ENCODE results near the gene LETMD1.

The LETMD1 gene, protein sequence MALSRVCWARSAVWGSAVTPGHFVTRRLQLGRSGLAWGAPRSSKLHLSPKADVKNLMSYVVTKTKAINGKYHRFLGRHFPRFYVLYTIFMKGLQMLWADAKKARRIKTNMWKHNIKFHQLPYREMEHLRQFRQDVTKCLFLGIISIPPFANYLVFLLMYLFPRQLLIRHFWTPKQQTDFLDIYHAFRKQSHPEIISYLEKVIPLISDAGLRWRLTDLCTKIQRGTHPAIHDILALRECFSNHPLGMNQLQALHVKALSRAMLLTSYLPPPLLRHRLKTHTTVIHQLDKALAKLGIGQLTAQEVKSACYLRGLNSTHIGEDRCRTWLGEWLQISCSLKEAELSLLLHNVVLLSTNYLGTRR

DNA sequence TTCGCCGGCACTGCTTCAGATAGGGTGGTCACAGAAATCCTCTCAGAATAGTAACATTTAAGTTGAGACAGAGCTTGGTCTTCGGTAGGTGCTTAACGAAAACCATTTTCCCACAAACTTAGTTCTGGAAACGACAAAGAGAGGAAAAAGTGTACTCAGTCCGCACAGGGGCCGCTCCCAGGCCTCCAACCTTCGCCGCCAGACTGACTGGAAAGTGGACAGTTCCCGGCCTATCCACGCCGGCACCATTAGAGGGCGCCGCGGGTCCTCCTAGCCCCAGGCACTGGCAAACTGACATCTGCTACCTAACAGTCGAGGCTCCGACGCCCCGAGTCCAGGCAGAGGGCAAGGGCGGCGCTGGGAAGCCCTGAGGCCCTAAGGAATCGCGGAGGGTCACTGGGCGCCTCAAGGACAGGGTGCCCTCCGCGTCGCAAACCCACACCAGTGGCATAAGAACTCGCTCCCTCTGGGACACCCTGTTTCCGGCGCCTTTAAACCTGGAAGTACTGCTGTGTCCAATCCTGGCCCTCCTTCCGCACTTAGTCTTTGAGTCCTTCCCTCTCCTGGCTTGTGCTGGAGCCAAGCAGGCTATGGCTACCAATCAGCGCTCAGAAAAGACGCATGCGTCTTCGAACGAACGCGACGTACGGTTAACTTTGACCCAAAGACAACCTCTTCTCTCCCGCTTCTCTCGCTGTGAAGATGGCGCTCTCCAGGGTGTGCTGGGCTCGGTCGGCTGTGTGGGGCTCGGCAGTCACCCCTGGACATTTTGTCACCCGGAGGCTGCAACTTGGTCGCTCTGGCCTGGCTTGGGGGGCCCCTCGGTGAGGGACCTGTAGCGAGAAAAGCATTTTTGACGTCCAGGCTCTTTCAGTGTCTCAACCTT lies at the start of gene LETMD1:
Gene LETMD1, plus strand, starts transcription at position 673 of the 886 bp plus-strand sequence. Its CDS starts 30 bp downstream, at position 703.
- FAIRE-seq (peak; percentile 11), DNase-seq (ENCODE audit: insufficient read length, low spot score) (peak; percentile 91)
- TF ChIP-seq, protein P1, sequence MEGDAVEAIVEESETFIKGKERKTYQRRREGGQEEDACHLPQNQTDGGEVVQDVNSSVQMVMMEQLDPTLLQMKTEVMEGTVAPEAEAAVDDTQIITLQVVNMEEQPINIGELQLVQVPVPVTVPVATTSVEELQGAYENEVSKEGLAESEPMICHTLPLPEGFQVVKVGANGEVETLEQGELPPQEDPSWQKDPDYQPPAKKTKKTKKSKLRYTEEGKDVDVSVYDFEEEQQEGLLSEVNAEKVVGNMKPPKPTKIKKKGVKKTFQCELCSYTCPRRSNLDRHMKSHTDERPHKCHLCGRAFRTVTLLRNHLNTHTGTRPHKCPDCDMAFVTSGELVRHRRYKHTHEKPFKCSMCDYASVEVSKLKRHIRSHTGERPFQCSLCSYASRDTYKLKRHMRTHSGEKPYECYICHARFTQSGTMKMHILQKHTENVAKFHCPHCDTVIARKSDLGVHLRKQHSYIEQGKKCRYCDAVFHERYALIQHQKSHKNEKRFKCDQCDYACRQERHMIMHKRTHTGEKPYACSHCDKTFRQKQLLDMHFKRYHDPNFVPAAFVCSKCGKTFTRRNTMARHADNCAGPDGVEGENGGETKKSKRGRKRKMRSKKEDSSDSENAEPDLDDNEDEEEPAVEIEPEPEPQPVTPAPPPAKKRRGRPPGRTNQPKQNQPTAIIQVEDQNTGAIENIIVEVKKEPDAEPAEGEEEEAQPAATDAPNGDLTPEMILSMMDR (IDR thresholded peaks at IDR 0.05; ENCODE audit: insufficient read depth, missing control alignments), result peak; percentile 75

DNA sequence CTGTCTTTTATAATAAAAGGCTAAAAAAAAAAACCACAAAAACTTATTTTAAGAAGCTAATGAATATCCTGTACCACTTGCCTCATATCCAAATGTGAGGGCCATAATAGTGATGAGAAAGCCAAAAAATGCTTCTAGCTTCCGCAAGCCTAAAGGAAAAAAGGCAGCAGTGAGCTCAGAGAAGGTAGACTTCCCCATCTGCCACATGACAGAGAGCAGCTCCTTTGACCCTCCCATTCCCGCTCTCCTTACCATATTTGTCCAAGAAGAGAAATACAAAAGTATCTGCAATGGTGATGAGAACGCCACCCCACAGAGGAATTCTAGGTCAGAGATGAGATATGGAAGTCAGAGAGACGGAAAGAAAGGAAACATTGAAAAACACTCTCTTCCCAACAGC lies 49.0 kb upstream of the LETMD1 start:
- DNase-seq (ENCODE audit: insufficient read length, low spot score) (no peak), FAIRE-seq (no peak)
- TF ChIP-seq, protein P1 (IDR thresholded peaks at IDR 0.05; ENCODE audit: insufficient read depth, missing control alignments), result no peak

DNA sequence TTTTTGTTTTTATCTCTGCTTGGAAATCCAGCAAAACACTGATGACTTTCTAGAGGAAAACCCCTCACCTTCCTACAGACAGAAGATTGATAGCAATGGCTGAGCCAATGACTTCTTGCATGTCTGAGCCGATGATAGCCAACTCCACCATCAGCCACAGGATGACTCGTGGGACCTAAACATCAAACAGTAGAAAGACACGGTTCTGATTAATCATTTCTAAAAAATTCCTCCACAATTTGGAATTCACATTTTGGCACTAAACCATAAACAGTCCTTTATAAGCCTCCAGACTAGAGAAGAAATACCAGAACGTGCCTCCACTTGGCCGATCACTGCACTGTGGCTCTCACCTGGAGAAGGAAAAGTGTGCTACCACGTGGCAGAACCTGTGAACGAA lies 47.9 kb upstream of the LETMD1 start:
- FAIRE-seq (no peak), DNase-seq (ENCODE audit: insufficient read length, low spot score) (no peak)
- TF ChIP-seq, protein P1 (IDR thresholded peaks at IDR 0.05; ENCODE audit: insufficient read depth, missing control alignments), result no peak

DNA sequence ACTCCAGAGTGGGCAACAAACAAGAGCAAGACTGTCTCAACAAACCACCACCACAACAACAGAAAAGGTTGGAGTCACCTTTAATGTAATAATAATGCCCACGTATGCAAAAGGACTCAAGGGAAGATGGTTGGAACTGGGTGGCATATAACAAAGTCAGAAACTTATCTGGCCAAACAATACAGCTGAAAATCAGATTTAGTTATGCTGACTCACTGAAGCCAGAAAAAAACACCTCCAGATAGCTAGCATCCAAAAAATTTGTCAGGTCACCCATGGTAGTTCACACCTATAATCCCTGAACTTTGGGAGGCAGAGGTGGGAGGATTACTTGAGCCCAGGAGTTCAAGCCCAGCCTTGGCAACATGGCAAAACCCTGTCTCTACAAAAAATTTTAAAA lies 46.3 kb upstream of the LETMD1 start:
- FAIRE-seq (no peak), DNase-seq (ENCODE audit: insufficient read length, low spot score) (no peak)
- TF ChIP-seq, protein P1 (IDR thresholded peaks at IDR 0.05; ENCODE audit: insufficient read depth, missing control alignments), result no peak

DNA sequence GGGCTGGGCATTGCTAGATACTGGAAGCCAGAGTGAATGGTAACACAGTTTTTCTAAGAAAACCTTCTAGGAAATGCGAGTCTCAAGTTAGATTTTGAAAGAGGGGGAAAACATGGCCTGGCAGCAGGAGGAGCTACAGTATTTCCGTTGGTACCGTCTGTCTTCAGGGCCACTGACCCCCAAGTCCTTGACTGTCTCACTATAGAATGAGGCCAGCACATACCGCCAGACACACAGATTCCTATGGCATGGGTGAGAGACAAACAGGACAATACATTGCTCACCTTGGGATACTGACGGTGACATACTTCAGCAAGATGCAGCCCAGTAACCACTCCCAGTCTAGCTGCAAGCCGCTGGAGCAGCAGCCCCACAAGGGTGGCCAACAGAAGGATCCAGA lies 43.6 kb upstream of the LETMD1 start:
- FAIRE-seq (no peak), DNase-seq (ENCODE audit: insufficient read length, low spot score) (no peak)
- TF ChIP-seq, protein P1 (IDR thresholded peaks at IDR 0.05; ENCODE audit: insufficient read depth, missing control alignments), result no peak

DNA sequence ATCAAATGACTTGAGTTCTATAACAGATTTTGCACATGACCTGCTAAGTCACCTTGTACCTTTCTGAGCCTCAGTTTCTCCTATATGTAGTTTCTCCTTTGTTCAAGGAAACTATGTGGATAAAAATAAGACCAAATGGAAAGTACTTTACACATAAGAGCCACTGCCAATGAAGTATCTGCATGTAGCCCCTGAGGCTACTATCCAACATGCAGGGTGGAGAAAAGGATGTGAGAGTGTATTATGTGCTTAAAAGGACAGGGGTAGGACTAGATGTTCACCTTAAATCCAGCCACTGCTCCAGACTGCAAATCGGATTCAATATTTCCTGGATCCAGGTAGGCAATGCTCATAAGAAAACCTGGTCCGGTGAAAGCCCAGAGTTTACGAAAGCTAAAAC lies 43.1 kb upstream of the LETMD1 start:
- FAIRE-seq (no peak), DNase-seq (ENCODE audit: insufficient read length, low spot score) (no peak)
- TF ChIP-seq, protein P1 (IDR thresholded peaks at IDR 0.05; ENCODE audit: insufficient read depth, missing control alignments), result no peak

Measured in D721Med (cell line).